HEK293T (cell line): Measurements from ENCODE around the gene TNPO2.

Source experiments
- CTCF ChIA-PET: fragments of 350-600 bp; formaldehyde crosslinking; extraction: SDS; loops from one replicate; lab custom pipeline; 2021; ENCODE audit warnings: antibody characterized with exemption, inconsistent platforms; lab: Yijun Ruan, JAX
- POLR2A ChIA-PET: fragments of 350-600 bp; formaldehyde crosslinking; extraction: SDS; loops from one replicate; lab custom pipeline; 2020; ENCODE audit warnings: antibody characterized with exemption, inconsistent platforms; lab: Yijun Ruan, JAX
- DNase-seq: peaks from one replicate; pipeline ENCODE4 v3.0.0; 2012; ENCODE audit warnings: mixed read lengths; ENCODE audit errors: extremely low spot score
- ARNT ChIP-seq: fragments of 450-650 bp; IDR thresholded peaks from 2 replicates; pipeline ENCODE4 v1.6.1; 2017; ENCODE audit warnings: mild to moderate bottlenecking
- BHLHE40 ChIP-seq: fragments of 450-650 bp; IDR thresholded peaks from 2 replicates; pipeline ENCODE4 v1.6.1; 2016; ENCODE audit warnings: mild to moderate bottlenecking, moderate library complexity, borderline replicate concordance
- CTBP1 ChIP-seq: fragments of 450-650 bp; IDR thresholded peaks from 2 replicates; pipeline ENCODE4 v1.6.1; 2016; ENCODE audit warnings: borderline replicate concordance
- ELF4 ChIP-seq: fragments of 450-650 bp; IDR thresholded peaks from 2 replicates; pipeline ENCODE4 v1.6.1; 2017; ENCODE audit warnings: antibody characterized with exemption
- FOXA1 ChIP-seq: fragments of 450-650 bp; IDR thresholded peaks from 2 replicates; pipeline ENCODE4 v1.6.1; 2016; ENCODE audit warnings: mild to moderate bottlenecking
- FOXK2 ChIP-seq: fragments of 450-650 bp; IDR thresholded peaks from 2 replicates; pipeline ENCODE4 v1.6.1; 2016; ENCODE audit warnings: mild to moderate bottlenecking
- FOXM1 ChIP-seq: fragments of 450-650 bp; IDR thresholded peaks from 2 replicates; pipeline ENCODE4 v1.6.1; 2017; ENCODE audit warnings: mild to moderate bottlenecking, borderline replicate concordance
- HDGF ChIP-seq: fragments of 450-650 bp; IDR thresholded peaks from 2 replicates; pipeline ENCODE4 v1.6.1; 2017; ENCODE audit warnings: antibody characterized with exemption, borderline replicate concordance
- L3MBTL2 ChIP-seq: fragments of 450-650 bp; conservative IDR thresholded peaks from 2 replicates; pipeline ENCODE4 v1.6.1; 2016; ENCODE audit warnings: mild to moderate bottlenecking
- LEF1 ChIP-seq: fragments of 450-650 bp; IDR thresholded peaks from 2 replicates; pipeline ENCODE4 v1.6.1; 2017; ENCODE audit warnings: mild to moderate bottlenecking, borderline replicate concordance
- NFRKB ChIP-seq: fragments of 450-650 bp; IDR thresholded peaks from 2 replicates; pipeline ENCODE4 v1.6.1; 2016; ENCODE audit warnings: mild to moderate bottlenecking, moderate library complexity
- PKNOX1 ChIP-seq: fragments of 450-650 bp; IDR thresholded peaks from 2 replicates; pipeline ENCODE4 v1.6.1; 2016
- SP1 ChIP-seq: fragments of 450-650 bp; IDR thresholded peaks from 2 replicates; pipeline ENCODE4 v1.6.1; 2017
- SUZ12 ChIP-seq: fragments of 450-650 bp; IDR thresholded peaks from 2 replicates; pipeline ENCODE4 v1.6.1; 2016; ENCODE audit warnings: mild to moderate bottlenecking
- TARDBP ChIP-seq: fragments of 450-650 bp; IDR thresholded peaks from 2 replicates; pipeline ENCODE4 v1.6.1; 2016
- ZNF384 ChIP-seq: fragments of 450-650 bp; IDR thresholded peaks from 2 replicates; pipeline ENCODE4 v1.6.1; 2016

The TNPO2 gene

DNA sequence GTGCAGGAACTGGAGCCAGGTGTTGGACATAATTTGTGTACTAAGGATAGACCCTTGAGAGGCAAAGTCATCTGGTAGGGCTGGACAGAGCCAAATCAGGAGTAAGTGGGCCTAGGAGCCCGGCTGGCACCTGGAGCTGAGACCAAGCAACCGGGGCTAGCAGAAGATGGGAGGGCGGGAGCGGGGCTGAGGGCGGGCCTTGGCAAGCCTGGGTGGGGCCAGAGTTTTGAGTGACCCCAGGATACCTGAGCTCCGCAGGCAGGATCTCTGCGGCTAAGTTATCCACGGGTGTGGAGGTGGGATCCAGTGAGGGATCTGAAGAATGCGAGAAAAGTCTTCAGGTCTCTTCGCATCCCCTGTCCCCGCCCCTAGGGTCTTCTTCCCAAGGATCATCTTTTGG lies 43.4 kb upstream of the TNPO2 start:
- CTCF ChIA-PET, result interaction anchor here (0.8 to 2.2 kb wide), 4 partner anchors 10 to 80 kb away, joined by 3 to 15 read pairs (median 4); partner anchors contain the start of gene FBXW9
- POLR2A ChIA-PET, result interaction anchor here (0.9 to 2.7 kb wide), 5 partner anchors 10 to 34 kb away, joined by 3 to 13 read pairs (median 7); partner anchors contain the start of genes GET3 and JUNB
- DNase-seq, result no peak
- no peak for TF ChIP-seq HDGF
- TF ChIP-seq FOXK2, result no peak
- TF ChIP-seq LEF1, result no peak
- no peak for TF ChIP-seq ZNF384

DNA sequence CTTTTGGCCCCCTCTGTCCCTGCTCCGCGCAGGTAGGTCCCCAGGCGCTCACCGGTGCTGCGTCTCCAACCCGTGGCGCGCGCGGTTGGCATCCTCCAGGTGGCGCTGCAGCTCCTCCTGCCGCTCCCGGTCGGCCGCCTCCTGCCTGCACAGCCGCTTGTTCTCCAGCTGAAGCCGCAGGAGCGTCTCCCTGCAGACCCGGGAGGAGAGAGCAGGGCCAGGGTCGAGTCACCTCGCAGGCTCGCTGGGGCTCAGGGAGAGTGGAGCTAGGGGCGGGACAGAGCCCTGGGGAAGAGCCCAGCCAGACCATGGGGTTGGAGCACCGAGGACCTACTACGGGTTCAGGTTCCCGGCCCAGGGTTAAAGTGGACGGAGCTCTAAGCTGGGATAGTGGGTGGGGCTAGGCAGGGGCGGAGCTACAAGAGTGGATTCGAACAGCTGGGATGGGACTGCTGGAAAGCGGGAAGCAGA lies 42.4 kb upstream of the TNPO2 start:
- TF ChIP-seq HDGF (no peak), ARNT (no peak), ZNF384 (no peak), FOXA1 (no peak), FOXM1 (no peak), SUZ12 (no peak)
- CTCF ChIA-PET, result interaction anchor here (0.6 to 3.5 kb wide), 17 partner anchors 9 to 189 kb away, joined by 3 to 23 read pairs (median 5); partner anchors contain the start of genes FBXW9 and JUNB
- POLR2A ChIA-PET, result interaction anchor here (0.6 to 2.7 kb wide), 10 partner anchors 11 to 81 kb away, joined by 3 to 13 read pairs (median 6); partner anchors contain the start of genes GET3, JUNB and RNASEH2A
- DNase-seq, result peak; percentile 86

- ChIA-PET CTCF (interaction anchor here (2.4 to 3.5 kb wide), 2 partner anchors 28 to 31 kb away, joined by 12 to 23 read pairs; partner anchors contain the start of gene JUNB), POLR2A (interaction anchor here (1.3 kb wide), 1 partner anchor 29 kb away, joined by 4 read pairs; no protein-coding TSS in a partner anchor)
- no peak for DNase-seq
- TF ChIP-seq SUZ12 (no peak), NFRKB (no peak), FOXM1 (no peak), L3MBTL2 (no peak), BHLHE40 (no peak), PKNOX1 (no peak), ARNT (no peak), CTBP1 (no peak), SP1 (no peak), ZNF384 (no peak), FOXA1 (no peak)
Observed at GRCh38 chr19:12764698-12765097, 41.0 kb upstream of the TNPO2 start.

DNA sequence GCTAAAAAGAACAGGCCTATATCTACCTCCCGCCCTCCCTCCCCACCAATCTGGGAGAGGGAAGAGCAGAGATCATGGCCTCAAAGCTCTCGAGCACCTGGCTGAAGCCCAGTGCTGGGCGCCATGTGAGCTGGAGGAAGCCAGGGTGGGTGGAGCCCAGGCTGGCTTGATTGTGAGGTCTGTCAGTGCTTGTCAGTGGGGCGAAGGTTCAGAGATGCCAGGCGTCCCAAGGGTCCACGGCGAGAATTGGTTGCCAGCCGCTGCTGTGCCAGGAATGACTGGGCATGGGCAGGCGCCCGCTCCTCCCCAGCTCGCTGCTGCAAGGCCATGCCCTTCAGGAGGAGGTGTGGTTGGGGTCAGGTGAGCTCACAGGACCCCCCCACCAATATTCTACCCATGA lies 39.4 kb upstream of the TNPO2 start:
- no peak for DNase-seq
- CTCF ChIA-PET, result interaction anchor here (0.6 to 2.4 kb wide), 2 partner anchors 33 to 52 kb away, joined by 5 to 12 read pairs; no protein-coding TSS in a partner anchor
- POLR2A ChIA-PET, result interaction anchor here (0.7 kb wide), 1 partner anchor 35 kb away, joined by 3 read pairs; no protein-coding TSS in a partner anchor
- TF ChIP-seq FOXM1 (no peak), FOXK2 (no peak), PKNOX1 (no peak), SUZ12 (no peak), BHLHE40 (no peak), HDGF (no peak), NFRKB (no peak), L3MBTL2 (no peak), TARDBP (no peak)

DNA sequence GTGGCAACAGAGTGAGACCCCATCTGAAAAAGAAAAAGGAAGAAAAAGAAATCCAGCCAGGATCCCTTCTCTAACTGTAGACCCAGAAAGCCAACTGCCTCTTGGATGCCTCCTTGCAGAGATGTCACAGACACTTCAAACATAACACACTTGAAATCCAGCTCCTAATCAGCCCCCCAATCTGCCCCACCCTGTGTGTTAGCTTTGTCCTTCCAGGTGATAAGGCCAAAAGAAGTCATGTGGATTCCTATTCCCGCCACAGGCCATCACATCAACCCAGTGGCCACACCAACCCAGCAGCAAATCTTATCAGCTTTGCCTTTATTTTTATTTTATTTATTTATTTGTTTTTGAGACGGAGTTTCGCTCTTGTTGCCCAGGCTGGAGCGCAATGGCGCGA lies 36.0 kb upstream of the TNPO2 start:
- no peak for DNase-seq
- TF ChIP-seq NFRKB, result no peak
- TF ChIP-seq FOXA1, result no peak
- no peak for TF ChIP-seq CTBP1
- TF ChIP-seq SP1, result no peak
- no peak for TF ChIP-seq BHLHE40
- TF ChIP-seq TARDBP, result no peak
- TF ChIP-seq LEF1, result no peak
- no peak for TF ChIP-seq FOXK2
- no peak for TF ChIP-seq HDGF
- no peak for TF ChIP-seq ZNF384
- TF ChIP-seq ARNT, result no peak
- no peak for TF ChIP-seq ELF4
- no peak for TF ChIP-seq PKNOX1
- TF ChIP-seq SUZ12, result no peak
- no peak for TF ChIP-seq FOXM1
- TF ChIP-seq L3MBTL2, result no peak
- POLR2A ChIA-PET, result interaction anchor here (0.8 to 1.4 kb wide), 4 partner anchors 33 to 47 kb away, joined by 3 to 4 read pairs (median 3); partner anchors contain the start of gene RNASEH2A
- CTCF ChIA-PET, result interaction anchor here (0.5 to 3.3 kb wide), 9 partner anchors 26 to 1655 kb away, joined by 3 to 15 read pairs (median 5); partner anchors contain the start of gene JUNB
